IMR-90 (cell line): ENCODE results near the gene DAAM1.

Source experiments
- BHLHE40 ChIP-seq: fragments of 150-350 bp; IDR thresholded peaks from 2 replicates; pipeline ENCODE4 v1.6.1; 2016; ENCODE audit warnings: mild to moderate bottlenecking, low read depth, low read length
- CEBPB ChIP-seq: IDR thresholded peaks from 2 replicates; pipeline ENCODE4 v1.6.1; 2012; ENCODE audit warnings: low read depth, low read length, improper control_type of control experiment
- CTCF ChIP-seq: conservative IDR thresholded peaks from 2 replicates; pipeline ENCODE4 v1.5.1; 2012; ENCODE audit warnings: mild to moderate bottlenecking, low read depth, low read length, improper control_type of control experiment
- MAFK ChIP-seq: IDR thresholded peaks from 2 replicates; pipeline ENCODE4 v1.6.1; 2012; ENCODE audit warnings: low read depth, low read length, improper control_type of control experiment
- MXI1 ChIP-seq: IDR thresholded peaks from 2 replicates; pipeline ENCODE4 v1.6.1; 2012; ENCODE audit warnings: low read depth, mild to moderate bottlenecking, low read length, moderate library complexity, borderline replicate concordance
- POLR2A ChIP-seq: IDR thresholded peaks from 2 replicates; pipeline ENCODE4 v1.6.1; 2012; ENCODE audit warnings: mild to moderate bottlenecking, low read depth, low read length
- RAD21 ChIP-seq: IDR thresholded peaks from 2 replicates; pipeline ENCODE4 v1.6.1; 2012; ENCODE audit warnings: low read length, improper control_type of control experiment
- RFX5 ChIP-seq: IDR thresholded peaks from 2 replicates; pipeline ENCODE4 v1.8.0; 2012; ENCODE audit warnings: low read depth, mild to moderate bottlenecking, low read length, moderate library complexity

GRCh38 chr14:59363531-59364226, 175.2 kb downstream of the DAAM1 start:
- no peak for TF ChIP-seq RAD21
- TF ChIP-seq BHLHE40, result no peak
- no peak for TF ChIP-seq POLR2A
- TF ChIP-seq CEBPB, result no peak
- TF ChIP-seq CTCF, result no peak
- no peak for TF ChIP-seq RFX5
- no peak for TF ChIP-seq MAFK
- TF ChIP-seq MXI1, result no peak
